ENCODE results near the gene LHX6. TPM values are rescaled to one million over a fixed set of nuclear protein-coding genes. Genes with fewer than 3 reads are reported as not detected.

LHX6 gene
- total and polyA plus RNA-seq, 9 of the 15 experiments (the other 6 are each of a cell fraction or from before 2014, with no cell fraction given): 2.8 to 16.3 (median 7.9) TPM

- BruUV-seq (replicated peaks): no TSS peak
- no peaks in the 10 kb centered on the region for H3K27me3 ChIP-seq (ENCODE audit: control insufficient read depth in 2 of 2, insufficient read depth in 2 of 2, low read length in 2 of 2)
- DNase-seq (ENCODE audit: extremely low read depth in 1 of 4, low spot score in 3 of 4) (no peak), ATAC-seq (no peak), FAIRE-seq (no peak)
- no peaks in the 10 kb centered on the region for H3K9me1 ChIP-seq (ENCODE audit: control insufficient read depth, insufficient read depth, low read length)
- intact Hi-C loops (cut with micrococcal nuclease) (no loop called here), in situ Hi-C loops (cut with MboI) (no loop called here)
- H3K9ac ChIP-seq (ENCODE audit: insufficient read depth in 1 of 2, low read depth in 2 of 2, low read length in 2 of 2): no peak overlapping the region
- no peaks in the 10 kb centered on the region for H3K9me3 ChIP-seq (replicated peaks; ENCODE audit: control insufficient read depth, insufficient read depth, low read depth, low read length)
- ChIA-PET CTCF (ENCODE audit: low intra/inter-chr PET ratio) (no interaction called here), POLR2A (interaction anchor here (1.2 kb wide), 1 partner anchor 55 kb away, joined by 4 read pairs; the partner anchor contains the start of genes MRRF and RBM18)
- peaks cover 16 to 20% of the 10 kb centered on the region in 2 experiments; a peak in 4 of 5 replicates for H3K4me1 ChIP-seq (replicated peaks in 1 of 2; ENCODE audit: control insufficient read depth in 2 of 2, insufficient read depth in 2 of 2, low read length in 2 of 2)
- H3K79me2 ChIP-seq (ENCODE audit: control insufficient read depth, insufficient read depth, low read length): peaks cover 27% of the 10 kb centered on the region
- no peak overlapping the region for H3K27ac ChIP-seq (ENCODE audit: extremely low read depth, low read depth, low read length)
- peaks cover 39% of the 10 kb centered on the region; the same call in 2 of the 3 replicates for H3K36me3 ChIP-seq (ENCODE audit: control insufficient read depth, insufficient read depth, low read length)
- H4K20me1 ChIP-seq (replicated peaks; ENCODE audit: control insufficient read depth, insufficient read depth, low read length): no peaks in the 10 kb centered on the region
- H3K4me3 ChIP-seq: no peak overlapping the region
- no peak overlapping the region for H2AFZ ChIP-seq (ENCODE audit: low read depth, low read length)
- 94% methylated on average over 12 of the region's 12 CpGs for WGBS (ENCODE audit: insufficient coverage, low coverage, missing lambda C conversion rate)
- H3K4me2 ChIP-seq (ENCODE audit: insufficient read depth, low read length): no peak overlapping the region
- TF ChIP-seq ZBTB8A (IDR thresholded peaks at IDR 0.05; ENCODE audit: partially characterized antibody) (no peak), MYNN (IDR thresholded peaks at IDR 0.05) (no peak), MYNN (CRISPR knock-in tag; IDR thresholded peaks at IDR 0.05) (no peak), RBFOX2 (IDR thresholded peaks at IDR 0.05; ENCODE audit: low read depth, low read length) (0 out of 2 replicates have a peak, but pooled peaks have one; percentile 26)
These were observed 19.3 kb downstream of the LHX6 start for GRCh38 chr9:122209451-122209850.

GRCh38 chr9:122207096-122207495, 21.7 kb downstream of the LHX6 start:
- WGBS (ENCODE audit: insufficient coverage, low coverage, missing lambda C conversion rate): 95% methylated on average over 9 of the region's 9 CpGs
- Histone ChIP-seq H3K4me1 (replicated peaks in 1 of 2; ENCODE audit: control insufficient read depth in 2 of 2, insufficient read depth in 2 of 2, low read length in 2 of 2) (peaks cover under 1 to 4% of the 10 kb centered on the region in 2 experiments; a peak in 3 of 5 replicates), H3K27me3 (ENCODE audit: control insufficient read depth in 2 of 2, insufficient read depth in 2 of 2, low read length in 2 of 2) (no peaks in the 10 kb centered on the region), H4K20me1 (replicated peaks; ENCODE audit: control insufficient read depth, insufficient read depth, low read length) (0 out of 2 replicates have a peak, but pooled peaks cover 4% of the 10 kb centered on the region), H2AFZ (ENCODE audit: low read depth, low read length) (no peak overlapping the region), H3K9me3 (replicated peaks; ENCODE audit: control insufficient read depth, insufficient read depth, low read depth, low read length) (no peaks in the 10 kb centered on the region), H3K36me3 (ENCODE audit: control insufficient read depth, insufficient read depth, low read length) (peaks cover 56% of the 10 kb centered on the region; the same call in 2 of the 3 replicates), H3K9me1 (ENCODE audit: control insufficient read depth, insufficient read depth, low read length) (no peaks in the 10 kb centered on the region), H3K79me2 (ENCODE audit: control insufficient read depth, insufficient read depth, low read length) (peaks cover 11% of the 10 kb centered on the region), H3K27ac (ENCODE audit: extremely low read depth, low read depth, low read length) (no peak overlapping the region), H3K4me2 (ENCODE audit: insufficient read depth, low read length) (no peak overlapping the region), H3K9ac (ENCODE audit: insufficient read depth in 1 of 2, low read depth in 2 of 2, low read length in 2 of 2) (no peak overlapping the region; a peak in 1 of 4 replicates), H3K4me3 (no peak overlapping the region)
- DNase-seq (ENCODE audit: extremely low read depth in 1 of 4, low spot score in 3 of 4) (no peak), FAIRE-seq (no peak), ATAC-seq (no peak)
- in situ Hi-C loops (cut with MboI): no loop called here
- CTCF ChIA-PET (ENCODE audit: low intra/inter-chr PET ratio): no interaction called here
- BruUV-seq (replicated peaks): no TSS peak
- POLR2A ChIA-PET: interaction anchor here (0.8 to 1.2 kb wide), 2 partner anchors 9 to 58 kb away, joined by 3 to 5 read pairs; partner anchors contain the start of genes MRRF and RBM18
- intact Hi-C loops (cut with micrococcal nuclease): no loop called here
- no peak for TF ChIP-seq PHF21A (IDR thresholded peaks at IDR 0.05; ENCODE audit: borderline replicate concordance, low read depth)
- TF ChIP-seq CAMTA2 (CRISPR knock-in tag; conservative IDR thresholded peaks at IDR 0.05): no peak
- TF ChIP-seq ZNF395 (CRISPR knock-in tag; IDR thresholded peaks at IDR 0.05): no peak
- TF ChIP-seq ETS2 (tag; IDR thresholded peaks at IDR 0.05; ENCODE audit: borderline replicate concordance, poor library complexity, severe bottlenecking): no peak
- no peak for TF ChIP-seq SRSF7 (optimal IDR thresholded peaks at IDR 0.05; ENCODE audit: low read depth, low read length)
- TF ChIP-seq NCOA6 (IDR thresholded peaks at IDR 0.05): no peak
- TF ChIP-seq MAFK (IDR thresholded peaks at IDR 0.05; ENCODE audit: low read length): no peak
- TF ChIP-seq MCM5 (IDR thresholded peaks at IDR 0.05; ENCODE audit: low read depth): no peak
- no peak for TF ChIP-seq ZKSCAN8 (CRISPR knock-in tag; IDR thresholded peaks at IDR 0.05)
- TF ChIP-seq ZNF316 (IDR thresholded peaks at IDR 0.05): no peak

Measured in K562 (cell line).